ENCODE results near the gene DHDH.

GRCh38 chr19:48987323-48987722 is 53.8 kb downstream of the DHDH start:
- TF ChIP-seq CTCF (conservative IDR thresholded peaks at IDR 0.05; ENCODE audit: low read length) (no peak), EZH2phosphoT487 (IDR thresholded peaks at IDR 0.05; ENCODE audit: borderline replicate concordance, low read depth, low read length) (no peak)
